Prostate gland (tissue), 2 donors: ENCODE data around the gene TRIM14. TPM values are rescaled to one million over a fixed set of nuclear protein-coding genes. Genes with fewer than 3 reads are reported as not detected.
"Not testable (repeated sequence)": the region's sequence is repeated elsewhere in the genome, so short reads cannot be mapped to it uniquely, and the experiment has no call there.

Experiments
- DNase-seq: peaks from one replicate; pipeline ENCODE4 v3.0.0-alpha.2; 2019; ENCODE audit warnings: low spot score
- H3K27ac ChIP-seq, 2 donors: fragments of 200-600 bp; sonication (generic); 2 replicates each; pipeline ENCODE4 v1.5.1; 2017 to 2019
- H3K27me3 ChIP-seq: fragments of 200-600 bp; sonication (generic); replicated peaks from 2 replicates; pipeline ENCODE4 v1.5.1; 2019; ENCODE audit not compliant: insufficient read depth
- H3K36me3 ChIP-seq, 2 donors: fragments of 200-600 bp; sonication (generic); 1 replicate in 1 of 2; 2 replicates in 1 of 2; pipeline versions ENCODE4 v1.5.1 to v1.8.1; 2017 to 2019
- H3K4me1 ChIP-seq: fragments of 200-600 bp; sonication (generic); replicated peaks from 2 replicates; pipeline ENCODE4 v1.5.1; 2019
- H3K4me3 ChIP-seq, 2 donors: fragments of 200-600 bp; sonication (generic); 2 replicates each; pipeline ENCODE4 v1.5.1; 2017 to 2019
- H3K9me3 ChIP-seq: fragments of 200-600 bp; sonication (generic); 2 replicates; pipeline ENCODE4 v1.5.1; 2017
- POLR2A ChIP-seq: fragments of 450-650 bp; IDR thresholded peaks from one replicate; pipeline ENCODE4 v1.6.1; 2016; ENCODE audit warnings: antibody characterized with exemption, mild to moderate bottlenecking
- POLR2AphosphoS5 ChIP-seq: sonication (generic); formaldehyde crosslinking; IDR thresholded peaks from one replicate; pipeline ENCODE4 v1.6.1; 2017; ENCODE audit warnings: antibody characterized with exemption
- WGBS: methylation state at CpG from one replicate; pipeline ENCODE4 v1.1.5; 2018; 5-methylcytosine and 5-hydroxymethylcytosine counted together
- intact Hi-C: fragments of 100-400 bp; cut with DNase I; formaldehyde crosslinking; loops from one replicate; pipeline ENCODE4 v1.14.2; 2022
- total RNA-seq, 2 donors: library from RNA; depleted of rRNA; stranded (reverse); fragments of >200 nt; gene quantifications; one replicate each; pipeline ENCODE4 v1.1.0, GENCODE V29; 2016
- TF ChIP-seq, protein P1 (sequence below), 4 experiments: fragments of 200-600 bp in 2 of 4; fragments of 450-650 bp in 2 of 4; sonication (generic) in 2 of 4; IDR thresholded peaks; 1 replicate in 3 of 4; 2 replicates in 1 of 4; pipeline ENCODE4 v1.5.1; 2016 to 2019; ENCODE audit warnings: antibody characterized with exemption in 4 of 4, mild to moderate bottlenecking in 2 of 4, moderate library complexity in 2 of 4

The TRIM14 gene
- total RNA-seq, 2 donors from 2014 or later, result 23.4 to 24.3 TPM

DNA sequence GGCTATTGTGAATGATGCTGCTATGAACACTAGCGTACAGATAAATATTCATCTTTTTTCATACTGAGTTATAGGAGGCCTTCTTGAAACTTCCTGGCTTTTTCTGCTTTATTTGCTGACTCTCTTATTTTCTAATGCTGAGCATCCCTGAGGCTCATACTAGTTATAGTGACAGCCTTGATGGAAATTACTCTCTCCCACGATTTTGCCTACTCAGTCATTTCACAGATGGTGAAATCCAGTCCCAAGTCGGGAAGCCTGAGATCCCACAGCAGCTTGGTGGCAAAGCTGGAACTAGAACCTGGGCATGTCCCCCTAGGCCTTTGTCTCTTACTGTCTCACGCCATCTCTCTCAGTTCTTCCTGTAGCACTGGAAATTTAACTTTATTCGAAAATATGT, 40.1 kb downstream of the TRIM14 start:
- Histone ChIP-seq H3K36me3 (peaks cover 4 to 8% of the 10 kb centered on the region in 2 donors), H3K4me3 (no peak overlapping the region), H3K27me3 (no peaks in the 10 kb centered on the region), H3K9me3 (no peaks in the 10 kb centered on the region), H3K27ac (peak overlapping the region in 1 of 2 donors; percentile 97), H3K4me1 (peaks cover 23% of the 10 kb centered on the region)
- 85% methylated on average over 5 of the region's 5 CpGs for WGBS
- intact Hi-C loops, result loop anchor here (10.0 kb wide), 1 partner anchor 116 kb away; the partner anchor contains the start of gene CORO2A
- no peak for DNase-seq
- TF ChIP-seq, protein P1, sequence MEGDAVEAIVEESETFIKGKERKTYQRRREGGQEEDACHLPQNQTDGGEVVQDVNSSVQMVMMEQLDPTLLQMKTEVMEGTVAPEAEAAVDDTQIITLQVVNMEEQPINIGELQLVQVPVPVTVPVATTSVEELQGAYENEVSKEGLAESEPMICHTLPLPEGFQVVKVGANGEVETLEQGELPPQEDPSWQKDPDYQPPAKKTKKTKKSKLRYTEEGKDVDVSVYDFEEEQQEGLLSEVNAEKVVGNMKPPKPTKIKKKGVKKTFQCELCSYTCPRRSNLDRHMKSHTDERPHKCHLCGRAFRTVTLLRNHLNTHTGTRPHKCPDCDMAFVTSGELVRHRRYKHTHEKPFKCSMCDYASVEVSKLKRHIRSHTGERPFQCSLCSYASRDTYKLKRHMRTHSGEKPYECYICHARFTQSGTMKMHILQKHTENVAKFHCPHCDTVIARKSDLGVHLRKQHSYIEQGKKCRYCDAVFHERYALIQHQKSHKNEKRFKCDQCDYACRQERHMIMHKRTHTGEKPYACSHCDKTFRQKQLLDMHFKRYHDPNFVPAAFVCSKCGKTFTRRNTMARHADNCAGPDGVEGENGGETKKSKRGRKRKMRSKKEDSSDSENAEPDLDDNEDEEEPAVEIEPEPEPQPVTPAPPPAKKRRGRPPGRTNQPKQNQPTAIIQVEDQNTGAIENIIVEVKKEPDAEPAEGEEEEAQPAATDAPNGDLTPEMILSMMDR (IDR thresholded peaks at IDR 0.05), result no peak
- TF ChIP-seq POLR2AphosphoS5 (no peak), POLR2A (no peak)

DNA sequence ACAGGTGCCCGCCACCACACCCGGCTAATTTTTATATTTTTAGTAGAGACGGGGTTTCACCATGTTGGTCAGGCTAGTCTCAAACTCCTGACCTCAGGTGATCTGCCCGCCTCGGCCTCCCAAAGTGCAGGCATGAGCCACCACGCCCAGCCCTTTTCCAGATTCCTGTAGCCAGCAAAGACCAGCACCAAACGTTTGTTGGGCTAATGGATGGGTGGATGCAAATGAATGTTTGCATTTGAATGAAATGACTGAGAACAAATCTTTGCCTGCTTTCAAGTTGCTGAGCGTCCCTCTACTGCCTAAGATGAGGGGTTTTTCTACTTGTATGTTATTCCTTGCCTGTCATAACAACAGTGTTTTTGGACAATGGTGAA, 42.5 kb downstream of the TRIM14 start:
- H3K4me1 ChIP-seq, result peaks cover 27% of the 10 kb centered on the region
- DNase-seq, H3K36me3 ChIP-seq, H3K4me3 ChIP-seq, H3K9me3 ChIP-seq, H3K27me3 ChIP-seq: not testable (repeated sequence)
- intact Hi-C loops, result loop anchor here (10.0 kb wide), 1 partner anchor 118 kb away; the partner anchor contains the start of gene CORO2A
- WGBS, result 82% methylated on average over 8 of the region's 8 CpGs
- H3K27ac ChIP-seq, result peak overlapping the region; percentile 86 to 97

DNA sequence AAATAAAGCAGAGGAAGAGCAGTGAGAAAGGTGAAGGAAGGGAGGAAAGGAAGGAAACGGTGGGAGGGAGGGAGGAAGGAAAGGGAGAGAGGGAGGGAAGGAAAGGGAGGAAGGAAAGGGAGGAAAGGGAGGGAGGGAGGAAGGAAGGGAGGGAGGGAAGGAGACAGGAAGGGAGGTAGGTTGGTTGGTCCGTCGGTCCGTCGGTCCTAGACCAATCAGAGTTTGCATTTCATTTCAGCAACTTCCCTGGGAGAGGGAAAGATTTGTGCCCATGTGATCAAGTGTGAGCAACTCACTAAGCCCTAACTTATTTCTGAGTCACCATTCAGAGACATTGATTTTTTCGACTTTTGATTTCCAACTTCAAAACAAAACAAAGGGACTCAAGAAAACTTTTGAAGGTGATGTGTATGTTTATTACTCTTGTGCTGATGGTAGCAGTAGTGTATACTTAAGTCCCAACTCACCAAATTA, 43.7 kb downstream of the TRIM14 start:
- H3K27ac ChIP-seq, result peak overlapping the region; percentile 86 to 97
- intact Hi-C loops, result loop anchor here (2.0 to 10.0 kb wide), 2 partner anchors 119 to 187 kb away; partner anchors contain the start of gene CORO2A
- WGBS, result 35% methylated on average over 6 of the region's 6 CpGs

DNA sequence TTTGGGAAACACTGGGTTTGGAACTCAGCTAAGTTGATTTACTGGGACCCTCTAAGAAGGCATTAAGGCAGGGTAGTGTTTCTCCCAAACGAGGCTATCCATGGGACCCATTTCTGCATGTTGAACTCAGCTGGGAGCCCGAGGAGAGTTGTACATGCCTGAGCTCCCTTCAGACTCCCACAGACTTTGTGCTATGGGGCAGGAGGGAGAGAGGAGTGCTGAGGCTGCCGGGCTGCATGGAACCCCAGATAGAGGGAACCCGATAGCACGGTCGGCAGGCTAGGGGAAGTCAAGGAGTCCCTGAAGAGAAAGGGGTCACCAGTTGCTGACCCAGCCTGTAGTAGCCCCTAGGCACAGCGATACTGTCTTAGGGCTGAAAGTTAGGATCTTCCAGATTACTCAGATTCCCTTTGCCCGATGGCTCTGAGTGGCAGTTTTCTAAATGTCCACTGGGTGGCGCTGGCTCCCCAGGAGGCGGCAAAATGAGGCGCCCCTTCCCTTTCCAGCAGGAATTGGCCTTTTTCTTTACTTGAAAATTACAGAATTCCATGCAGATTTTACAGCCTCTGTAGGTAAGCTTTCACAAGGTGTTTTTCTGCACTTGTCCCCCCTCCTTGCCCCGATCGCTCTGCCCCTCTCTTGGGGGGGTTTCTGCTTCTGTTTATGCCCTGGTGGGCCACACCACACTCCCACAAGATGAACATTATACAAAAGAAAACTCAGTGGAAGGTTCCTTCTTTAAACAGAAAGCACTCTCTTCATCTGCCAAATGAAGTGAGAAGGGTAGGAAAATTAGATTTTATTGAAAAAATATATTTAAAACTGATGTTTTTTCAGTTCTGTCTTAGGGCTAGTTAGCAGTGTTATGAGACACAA, 44.7 kb downstream of the TRIM14 start:
- 21% methylated on average over 13 of the region's 13 CpGs for WGBS

More for the DNA sequence above, 43.7 kb downstream of the TRIM14 start:
- Histone ChIP-seq H3K4me1 (peaks cover 21% of the 10 kb centered on the region), H3K9me3 (no peaks in the 10 kb centered on the region), H3K36me3 (peaks cover 0 to 8% of the 10 kb centered on the region in 2 donors), H3K4me3 (no peak overlapping the region), H3K27me3 (no peaks in the 10 kb centered on the region)
- DNase-seq, result no peak
- no peak for TF ChIP-seq POLR2AphosphoS5
- TF ChIP-seq, protein P1 (IDR thresholded peaks at IDR 0.05), result no peak
- TF ChIP-seq POLR2A, result no peak

DNA sequence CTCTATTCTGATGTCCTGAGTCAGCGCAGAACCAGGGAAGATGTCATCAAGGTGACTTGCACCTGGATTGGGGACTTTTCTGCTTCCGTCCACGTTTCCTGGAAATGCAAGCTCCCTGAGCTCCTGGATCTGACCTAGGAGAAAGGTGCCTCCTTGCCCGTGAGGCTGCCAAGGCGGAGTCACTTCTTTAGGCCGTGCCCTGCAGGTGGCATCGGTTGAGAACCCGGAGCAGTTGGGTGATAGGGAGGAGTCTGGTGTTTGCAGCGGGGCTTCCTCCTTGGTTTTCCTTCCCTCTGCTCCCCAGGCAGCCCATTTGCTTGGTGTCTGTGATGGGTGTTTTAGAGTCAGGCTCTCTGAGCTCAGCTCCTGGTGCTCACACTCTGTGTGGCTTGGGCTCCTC, 47.3 kb downstream of the TRIM14 start:
- peak overlapping the region; percentile 86 to 97 for H3K27ac ChIP-seq
- H3K4me3 ChIP-seq, result no peak overlapping the region
- WGBS, result 88% methylated on average over 9 of the region's 9 CpGs
- no peaks in the 10 kb centered on the region for H3K27me3 ChIP-seq
- no peaks in the 10 kb centered on the region for H3K36me3 ChIP-seq
- H3K4me1 ChIP-seq, result peaks cover 13% of the 10 kb centered on the region
- no peaks in the 10 kb centered on the region for H3K9me3 ChIP-seq
- TF ChIP-seq POLR2AphosphoS5 (no peak), POLR2A (no peak)
- TF ChIP-seq, protein P1 (IDR thresholded peaks at IDR 0.05), result no peak
- intact Hi-C loops, result loop anchor here (10.0 kb wide), 1 partner anchor 123 kb away; the partner anchor contains the start of gene CORO2A
- no peak for DNase-seq

More for the DNA sequence above, 44.7 kb downstream of the TRIM14 start:
- no peak overlapping the region for H3K4me3 ChIP-seq
- TF ChIP-seq POLR2A, result no peak
- TF ChIP-seq POLR2AphosphoS5, result peak; percentile 48
- TF ChIP-seq, protein P1 (IDR thresholded peaks at IDR 0.05), result peak; percentile 93 to 97 (median 96)
- peaks cover 0 to 8% of the 10 kb centered on the region in 2 donors for H3K36me3 ChIP-seq
- intact Hi-C loops, result loop anchor here (2.0 to 10.0 kb wide), 2 partner anchors 120 to 188 kb away; partner anchors contain the start of gene CORO2A
- H3K27me3 ChIP-seq, result no peaks in the 10 kb centered on the region
- peak; percentile 68 for DNase-seq
- peak overlapping the region; percentile 86 to 97 for H3K27ac ChIP-seq
- no peaks in the 10 kb centered on the region for H3K9me3 ChIP-seq
- peaks cover 14% of the 10 kb centered on the region for H3K4me1 ChIP-seq
